ENCODE measurements around the gene CAMTA1. TPM values are rescaled to one million over a fixed set of nuclear protein-coding genes. Genes with fewer than 3 reads are reported as not detected.

CAMTA1 gene
- polyA plus RNA-seq, 1 experiment: 23.1 TPM

DNA sequence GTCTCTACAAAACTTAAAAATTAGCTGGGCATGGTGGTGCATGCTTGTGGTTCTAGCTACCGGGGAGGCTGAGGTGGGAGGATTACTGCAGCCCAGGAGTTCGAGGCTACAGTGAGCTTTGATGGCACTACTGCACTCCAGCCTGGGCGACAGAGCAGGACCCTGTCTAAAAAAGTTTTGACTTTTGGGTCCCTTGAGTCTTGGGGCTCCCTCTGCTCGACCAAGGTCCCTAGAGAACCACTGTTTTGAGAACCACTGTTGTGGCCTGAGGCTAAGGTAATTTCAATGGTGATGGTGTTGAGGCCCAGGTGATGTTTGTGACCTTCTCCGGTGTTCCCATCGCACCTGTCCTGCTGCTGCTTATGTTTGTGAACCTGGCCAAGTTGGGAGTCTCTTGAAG lies 3.1 kb upstream of the CAMTA1 start:
- POLR2A ChIA-PET: no interaction called here

DNA sequence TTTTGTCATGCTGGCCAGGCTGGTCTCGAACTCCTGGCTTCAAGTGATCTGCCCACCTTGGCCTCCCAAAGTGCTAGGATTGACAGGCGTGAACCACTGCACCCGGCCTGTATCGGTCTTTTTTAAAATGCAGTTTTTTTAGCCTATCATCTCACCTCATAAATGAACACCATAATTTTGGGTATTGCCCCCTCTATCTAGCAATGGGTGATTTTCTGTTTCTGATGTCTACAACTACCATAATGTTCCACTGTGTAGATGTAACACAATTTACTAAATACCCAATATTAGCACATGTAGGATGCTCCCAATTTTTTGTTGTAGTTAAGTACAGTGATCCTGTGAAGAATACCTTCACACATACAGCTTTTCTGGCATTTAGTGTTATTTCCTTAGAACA lies 2.0 kb upstream of the CAMTA1 start:
- TF ChIP-seq, protein P1, sequence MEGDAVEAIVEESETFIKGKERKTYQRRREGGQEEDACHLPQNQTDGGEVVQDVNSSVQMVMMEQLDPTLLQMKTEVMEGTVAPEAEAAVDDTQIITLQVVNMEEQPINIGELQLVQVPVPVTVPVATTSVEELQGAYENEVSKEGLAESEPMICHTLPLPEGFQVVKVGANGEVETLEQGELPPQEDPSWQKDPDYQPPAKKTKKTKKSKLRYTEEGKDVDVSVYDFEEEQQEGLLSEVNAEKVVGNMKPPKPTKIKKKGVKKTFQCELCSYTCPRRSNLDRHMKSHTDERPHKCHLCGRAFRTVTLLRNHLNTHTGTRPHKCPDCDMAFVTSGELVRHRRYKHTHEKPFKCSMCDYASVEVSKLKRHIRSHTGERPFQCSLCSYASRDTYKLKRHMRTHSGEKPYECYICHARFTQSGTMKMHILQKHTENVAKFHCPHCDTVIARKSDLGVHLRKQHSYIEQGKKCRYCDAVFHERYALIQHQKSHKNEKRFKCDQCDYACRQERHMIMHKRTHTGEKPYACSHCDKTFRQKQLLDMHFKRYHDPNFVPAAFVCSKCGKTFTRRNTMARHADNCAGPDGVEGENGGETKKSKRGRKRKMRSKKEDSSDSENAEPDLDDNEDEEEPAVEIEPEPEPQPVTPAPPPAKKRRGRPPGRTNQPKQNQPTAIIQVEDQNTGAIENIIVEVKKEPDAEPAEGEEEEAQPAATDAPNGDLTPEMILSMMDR (IDR thresholded peaks at IDR 0.05; ENCODE audit: insufficient read depth, low read depth, low read length): no peak
- no peak overlapping the region for H3K4me3 ChIP-seq (ENCODE audit: low read depth, low read length)
- ChIA-PET POLR2A (no interaction called here), CTCF (interaction anchor here (1.0 kb wide), 1 partner anchor 65 kb away, joined by 4 read pairs; no protein-coding TSS in a partner anchor)
- no peaks in the 10 kb centered on the region for H3K36me3 ChIP-seq (ENCODE audit: control insufficient read depth, insufficient read depth, low read length)
- no peak for DNase-seq (ENCODE audit: low read depth)
- no peaks in the 10 kb centered on the region for H3K27me3 ChIP-seq (ENCODE audit: control insufficient read depth, insufficient read depth, low read length)

More for the DNA sequence above, 3.1 kb upstream of the CAMTA1 start:
- CTCF ChIA-PET: no interaction called here
- Histone ChIP-seq H3K27me3 (ENCODE audit: control insufficient read depth, insufficient read depth, low read length) (no peaks in the 10 kb centered on the region), H3K4me3 (ENCODE audit: low read depth, low read length) (no peak overlapping the region), H3K36me3 (ENCODE audit: control insufficient read depth, insufficient read depth, low read length) (no peaks in the 10 kb centered on the region)
- no peak for DNase-seq (ENCODE audit: low read depth)
- TF ChIP-seq, protein P1 (IDR thresholded peaks at IDR 0.05; ENCODE audit: insufficient read depth, low read depth, low read length): no peak

DNA sequence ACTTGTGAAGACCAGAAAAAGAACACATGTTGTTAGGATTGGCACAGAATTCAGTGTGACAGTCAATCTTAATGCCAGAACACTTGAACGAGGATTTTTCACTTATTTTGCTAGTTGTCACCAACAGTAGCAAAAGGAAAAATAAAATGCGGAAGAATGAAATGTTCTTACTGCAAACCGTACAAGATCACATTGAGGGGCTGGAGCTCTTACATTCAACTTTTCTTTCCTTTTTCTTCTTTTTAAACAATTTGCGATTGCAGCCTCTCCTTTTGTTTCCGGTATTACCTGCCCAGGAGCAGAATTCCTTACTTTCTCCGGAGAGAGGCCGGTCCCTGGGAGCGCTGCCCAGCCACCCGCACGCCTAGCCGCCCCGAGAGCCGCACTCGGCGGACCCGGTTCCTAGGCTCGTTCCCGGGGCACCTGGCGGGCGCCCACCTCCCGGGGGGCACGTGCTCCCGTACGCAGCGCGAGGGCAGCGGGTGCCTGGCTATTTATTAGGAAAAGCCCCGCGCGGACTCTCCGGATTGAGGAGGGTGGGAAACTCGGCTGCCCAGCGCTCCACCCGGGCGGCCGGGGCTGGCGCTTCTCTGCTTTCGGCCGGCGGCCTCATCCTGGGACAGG lies 1.2 kb upstream of the CAMTA1 start:
- ChIA-PET CTCF (interaction anchor here (1.0 to 2.2 kb wide), 5 partner anchors 12 to 865 kb away, joined by 3 to 10 read pairs (median 4); partner anchors contain the start of gene DNAJC11), POLR2A (no interaction called here)
- TF ChIP-seq, protein P1 (IDR thresholded peaks at IDR 0.05; ENCODE audit: insufficient read depth, low read depth, low read length): no peak
- peak overlapping the region; percentile 89 for H3K4me3 ChIP-seq (ENCODE audit: low read depth, low read length)
- DNase-seq (ENCODE audit: low read depth): no peak
- H3K36me3 ChIP-seq (ENCODE audit: control insufficient read depth, insufficient read depth, low read length): no peaks in the 10 kb centered on the region
- H3K27me3 ChIP-seq (ENCODE audit: control insufficient read depth, insufficient read depth, low read length): no peaks in the 10 kb centered on the region

DNA sequence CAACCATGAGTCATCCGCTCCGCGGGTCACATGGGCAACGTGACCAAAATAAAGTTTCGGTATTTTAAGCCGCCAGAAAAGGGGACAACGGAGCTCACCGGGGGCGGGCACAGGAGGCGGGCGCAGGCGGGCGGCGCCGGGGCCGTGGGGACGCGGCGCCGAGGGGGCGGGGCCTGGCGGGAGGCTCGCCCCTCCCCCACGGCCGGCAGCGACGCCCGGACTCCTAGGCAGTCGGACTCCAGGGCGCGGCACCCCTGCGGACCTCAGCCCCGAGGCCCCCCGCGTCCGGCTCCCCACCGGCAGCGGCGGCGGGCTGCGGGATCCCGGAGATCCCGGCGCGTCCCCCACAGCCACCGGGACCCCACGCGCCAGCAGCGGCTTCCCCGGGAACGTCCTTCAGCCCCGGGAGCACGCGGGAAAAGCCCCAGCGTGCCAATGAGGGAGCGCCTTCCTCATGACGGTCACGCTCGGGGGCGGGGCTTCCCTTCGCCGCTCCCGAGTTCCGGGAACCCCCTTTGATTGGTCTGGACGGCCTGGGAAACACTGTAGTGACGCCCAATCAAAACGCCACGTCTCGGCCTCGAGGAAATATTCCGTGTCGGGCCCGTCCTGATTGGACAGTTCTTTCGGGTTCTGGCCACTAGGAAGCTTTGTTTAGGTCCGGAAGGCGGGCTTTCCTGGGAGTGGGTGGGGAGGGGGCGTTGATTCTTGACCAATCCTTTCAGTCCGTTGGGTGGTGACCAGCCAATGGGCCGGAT lies 515 bp upstream of the CAMTA1 start:
- Histone ChIP-seq H3K4me3 (ENCODE audit: low read depth, low read length) (peak overlapping the region; percentile 89), H3K36me3 (ENCODE audit: control insufficient read depth, insufficient read depth, low read length) (no peaks in the 10 kb centered on the region), H3K27me3 (ENCODE audit: control insufficient read depth, insufficient read depth, low read length) (no peaks in the 10 kb centered on the region)
- ChIA-PET CTCF (interaction anchor here (1.2 to 2.2 kb wide), 4 partner anchors 11 to 864 kb away, joined by 3 to 10 read pairs (median 4); partner anchors contain the start of gene DNAJC11), POLR2A (interaction anchor here (0.6 to 1.1 kb wide), 4 partner anchors 10 to 189 kb away, joined by 3 to 5 read pairs (median 4); no protein-coding TSS in a partner anchor)
- DNase-seq (ENCODE audit: low read depth): peak; percentile 100
- TF ChIP-seq, protein P1 (IDR thresholded peaks at IDR 0.05; ENCODE audit: insufficient read depth, low read depth, low read length): no peak
